HEK293T (cell line): Measurements from ENCODE around the gene CA12.

Source experiments
- ARNT ChIP-seq: fragments of 450-650 bp; IDR thresholded peaks from 2 replicates; pipeline ENCODE4 v1.6.1; 2017; ENCODE audit warnings: mild to moderate bottlenecking
- BHLHE40 ChIP-seq: fragments of 450-650 bp; IDR thresholded peaks from 2 replicates; pipeline ENCODE4 v1.6.1; 2016; ENCODE audit warnings: mild to moderate bottlenecking, moderate library complexity, borderline replicate concordance
- CTBP1 ChIP-seq: fragments of 450-650 bp; IDR thresholded peaks from 2 replicates; pipeline ENCODE4 v1.6.1; 2016; ENCODE audit warnings: borderline replicate concordance
- ELF4 ChIP-seq: fragments of 450-650 bp; IDR thresholded peaks from 2 replicates; pipeline ENCODE4 v1.6.1; 2017; ENCODE audit warnings: antibody characterized with exemption
- FOXA1 ChIP-seq: fragments of 450-650 bp; IDR thresholded peaks from 2 replicates; pipeline ENCODE4 v1.6.1; 2016; ENCODE audit warnings: mild to moderate bottlenecking
- FOXK2 ChIP-seq: fragments of 450-650 bp; IDR thresholded peaks from 2 replicates; pipeline ENCODE4 v1.6.1; 2016; ENCODE audit warnings: mild to moderate bottlenecking
- FOXM1 ChIP-seq: fragments of 450-650 bp; IDR thresholded peaks from 2 replicates; pipeline ENCODE4 v1.6.1; 2017; ENCODE audit warnings: mild to moderate bottlenecking, borderline replicate concordance
- HDGF ChIP-seq: fragments of 450-650 bp; IDR thresholded peaks from 2 replicates; pipeline ENCODE4 v1.6.1; 2017; ENCODE audit warnings: antibody characterized with exemption, borderline replicate concordance
- L3MBTL2 ChIP-seq: fragments of 450-650 bp; conservative IDR thresholded peaks from 2 replicates; pipeline ENCODE4 v1.6.1; 2016; ENCODE audit warnings: mild to moderate bottlenecking
- NFRKB ChIP-seq: fragments of 450-650 bp; IDR thresholded peaks from 2 replicates; pipeline ENCODE4 v1.6.1; 2016; ENCODE audit warnings: mild to moderate bottlenecking, moderate library complexity
- PKNOX1 ChIP-seq: fragments of 450-650 bp; IDR thresholded peaks from 2 replicates; pipeline ENCODE4 v1.6.1; 2016
- SP1 ChIP-seq: fragments of 450-650 bp; IDR thresholded peaks from 2 replicates; pipeline ENCODE4 v1.6.1; 2017
- TARDBP ChIP-seq: fragments of 450-650 bp; IDR thresholded peaks from 2 replicates; pipeline ENCODE4 v1.6.1; 2016
- ZNF384 ChIP-seq: fragments of 450-650 bp; IDR thresholded peaks from 2 replicates; pipeline ENCODE4 v1.6.1; 2016

- TF ChIP-seq HDGF, result no peak
- no peak for TF ChIP-seq PKNOX1
- TF ChIP-seq CTBP1, result no peak
- TF ChIP-seq FOXA1, result no peak
- TF ChIP-seq TARDBP, result no peak
- TF ChIP-seq FOXM1, result no peak
- no peak for TF ChIP-seq SP1
- TF ChIP-seq BHLHE40, result no peak
- no peak for TF ChIP-seq ELF4
- TF ChIP-seq ZNF384, result no peak
- TF ChIP-seq NFRKB, result no peak
- no peak for TF ChIP-seq FOXK2
- TF ChIP-seq L3MBTL2, result no peak
- TF ChIP-seq ARNT, result no peak
Measured at GRCh38 chr15:63378946-63379345, 2.7 kb downstream of the CA12 start.
